Posterior vena cava (tissue), 2 donors: ENCODE data around the gene FAM163B. TPM values are rescaled to one million over a fixed set of nuclear protein-coding genes. Genes with fewer than 3 reads are reported as not detected.
"Not testable (repeated sequence)": the region's sequence is repeated elsewhere in the genome, so short reads cannot be mapped to it uniquely, and the experiment has no call there.

Experiments used
- DNase-seq: peaks from one replicate; pipeline ENCODE4 v3.0.0-alpha.2; 2020; ENCODE audit warnings: low spot score
- intact Hi-C, 2 donors: fragments of 100-400 bp; cut with DNase I; formaldehyde crosslinking; loops; one replicate each; pipeline versions ENCODE4 v1.14.1 to v1.14.2; 2022 to 2023
- total RNA-seq, 2 donors: library from RNA; stranded (reverse); fragmentation: NEBNext Ultra II Directional; extraction: Animal tissue kit (Norgen Biotek cat#: 25700); gene quantifications; one replicate each; pipeline ENCODE4 v1.2.1, GENCODE V29; 2021
- donor health status: DM: yes; HTN: yes; CAD: no.
- donor health status: DM: yes; HTN: yes; CAD: no.

Gene FAM163B
- total RNA-seq, 2 donors from 2014 or later: not detected

DNA sequence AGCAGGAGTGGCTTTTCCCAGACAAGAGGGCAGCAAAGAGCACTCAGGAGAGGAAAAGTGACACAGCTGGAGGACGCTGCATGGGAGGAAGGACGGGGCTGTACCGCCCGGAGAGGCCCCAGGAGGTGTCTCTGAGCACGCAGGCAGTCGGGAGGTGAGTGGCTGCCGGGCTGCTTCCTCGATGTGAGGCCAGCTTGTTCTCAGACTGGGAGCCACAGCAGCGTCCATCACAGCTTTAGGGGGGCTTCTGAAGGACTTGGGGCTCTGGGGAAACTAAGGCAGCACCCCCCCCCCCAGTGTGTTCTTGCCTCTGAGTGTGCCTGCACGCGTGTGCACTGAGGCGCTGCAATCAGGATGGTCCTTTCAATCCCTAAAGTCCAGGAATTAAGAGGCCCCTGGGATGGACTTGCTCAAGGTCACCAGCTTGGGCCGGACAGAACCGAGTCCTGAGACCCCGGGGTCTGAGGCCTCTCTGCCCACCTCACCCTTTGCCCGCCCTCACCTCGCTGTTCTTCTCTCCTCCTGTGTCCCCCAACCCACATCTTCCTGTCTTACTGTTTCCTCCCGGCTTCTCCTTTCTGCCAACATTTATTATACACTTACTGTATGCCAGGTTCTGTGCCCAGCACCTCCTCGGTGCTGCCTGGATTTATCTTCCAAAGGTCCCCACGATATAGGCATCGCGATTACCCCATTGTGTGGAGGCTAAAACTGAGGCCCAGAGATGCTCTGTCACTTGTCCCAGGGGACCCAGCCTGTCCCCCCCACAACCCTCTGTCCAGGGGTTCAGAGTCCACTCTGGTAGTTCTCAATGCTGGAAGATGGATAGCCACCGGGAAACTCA, 32.9 kb downstream of the FAM163B start:
- intact Hi-C loops: loop anchor here in 1 of 2 donors (1.0 kb wide), 1 partner anchor 47 kb away; no protein-coding TSS in a partner anchor

DNA sequence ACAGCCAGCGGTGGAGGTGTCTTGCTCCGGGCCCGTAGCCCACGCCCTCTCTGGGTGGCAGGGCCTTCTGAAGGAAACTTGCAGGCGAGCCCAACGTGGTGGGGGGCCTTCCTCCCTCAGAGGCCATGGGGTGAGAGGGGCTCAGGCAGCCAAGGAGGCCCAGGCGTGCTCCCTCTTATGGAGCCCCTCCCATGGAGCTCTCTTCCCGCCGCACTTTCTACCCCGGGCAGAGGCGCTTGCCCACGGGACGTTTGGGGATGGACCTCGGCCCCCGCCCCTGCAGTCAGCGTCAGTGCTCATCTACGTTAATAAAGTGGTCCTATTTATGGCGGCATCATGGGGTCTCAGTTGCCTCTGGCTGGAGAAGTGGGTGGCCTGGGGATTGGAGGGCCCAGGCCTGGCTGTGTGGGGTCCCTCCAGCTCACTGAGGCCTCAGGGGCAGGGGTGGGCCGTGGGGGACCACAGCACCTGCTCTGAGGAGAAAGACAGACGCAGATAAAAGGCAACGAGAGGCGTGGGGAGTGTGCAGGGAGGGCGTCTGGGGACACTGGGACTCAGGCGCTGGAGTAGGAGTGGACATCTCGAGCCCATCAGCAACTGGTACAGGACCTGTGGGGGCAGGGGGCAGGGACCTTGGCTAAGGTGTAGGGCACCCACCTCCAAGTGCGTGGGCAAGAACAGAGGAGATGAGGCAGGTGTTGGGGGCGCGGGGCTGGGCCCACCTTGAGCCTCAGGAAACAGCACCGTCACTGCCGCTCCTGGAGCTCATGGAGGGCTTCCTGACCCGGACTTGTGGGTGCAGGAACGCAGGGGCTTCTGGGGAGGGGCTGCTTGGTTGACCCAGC, 33.8 kb downstream of the FAM163B start:
- intact Hi-C loops: loop anchor here in 1 of 2 donors (1.0 kb wide), 1 partner anchor 46 kb away; no protein-coding TSS in a partner anchor
- DNase-seq: no peak

More for the DNA sequence above, 32.9 kb downstream of the FAM163B start:
- DNase-seq: no peak

DNA sequence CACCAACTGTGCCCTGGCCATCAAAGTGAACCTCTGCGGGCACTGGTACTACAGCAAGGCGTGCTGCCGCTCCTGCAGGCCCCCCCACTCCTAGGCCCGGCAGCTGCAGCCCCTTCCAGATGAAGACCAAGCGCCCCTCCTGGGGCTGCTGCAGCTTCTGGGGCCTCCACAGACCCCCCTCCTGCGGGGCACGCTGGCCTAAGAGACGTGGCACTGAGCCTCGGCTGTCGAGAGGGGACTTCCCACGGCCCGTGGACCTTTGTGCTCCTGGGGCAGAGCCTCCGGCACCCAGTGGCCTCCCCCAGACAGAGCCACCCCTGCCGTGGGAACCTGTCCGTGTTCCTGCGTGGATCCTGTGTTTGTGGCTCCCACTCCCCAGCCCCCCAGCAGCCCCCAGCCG, 34.4 kb downstream of the FAM163B start:
- DNase-seq: no peak
- intact Hi-C loops: no loop called here

DNA sequence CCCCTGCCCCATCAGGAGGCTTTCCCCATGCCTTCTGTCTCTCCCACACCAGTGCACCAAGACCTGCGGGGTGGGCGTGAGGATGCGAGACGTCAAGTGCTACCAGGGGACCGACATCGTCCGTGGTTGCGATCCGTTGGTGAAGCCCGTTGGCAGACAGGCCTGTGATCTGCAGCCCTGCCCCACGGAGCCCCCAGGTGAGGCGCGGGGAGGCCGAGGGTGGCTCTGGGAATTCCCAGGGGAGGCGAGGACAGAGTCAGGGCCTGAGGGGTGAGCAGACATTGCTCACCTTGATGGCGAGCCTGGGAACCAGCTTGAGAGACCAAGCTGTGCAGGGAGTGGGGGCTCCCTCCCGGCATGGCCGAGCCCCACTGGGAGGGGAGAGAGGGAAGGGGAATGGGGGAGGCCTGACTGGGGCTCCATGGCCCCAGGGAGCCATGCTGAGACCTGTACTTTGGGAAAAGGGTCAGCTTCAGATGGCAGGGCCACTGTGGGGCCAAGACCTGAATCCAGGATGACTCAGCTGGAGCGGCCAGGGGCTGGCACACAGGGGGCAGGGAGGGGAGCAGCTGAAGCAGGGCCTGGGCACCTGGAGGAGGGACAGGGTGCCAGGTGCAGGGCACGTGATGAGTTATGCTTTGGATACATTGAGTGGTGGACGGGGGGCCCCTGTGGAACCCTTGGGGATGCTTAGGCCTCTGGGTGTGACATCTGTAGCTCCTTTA, 35.2 kb downstream of the FAM163B start:
- DNase-seq: no peak
- intact Hi-C loops: no loop called here

DNA sequence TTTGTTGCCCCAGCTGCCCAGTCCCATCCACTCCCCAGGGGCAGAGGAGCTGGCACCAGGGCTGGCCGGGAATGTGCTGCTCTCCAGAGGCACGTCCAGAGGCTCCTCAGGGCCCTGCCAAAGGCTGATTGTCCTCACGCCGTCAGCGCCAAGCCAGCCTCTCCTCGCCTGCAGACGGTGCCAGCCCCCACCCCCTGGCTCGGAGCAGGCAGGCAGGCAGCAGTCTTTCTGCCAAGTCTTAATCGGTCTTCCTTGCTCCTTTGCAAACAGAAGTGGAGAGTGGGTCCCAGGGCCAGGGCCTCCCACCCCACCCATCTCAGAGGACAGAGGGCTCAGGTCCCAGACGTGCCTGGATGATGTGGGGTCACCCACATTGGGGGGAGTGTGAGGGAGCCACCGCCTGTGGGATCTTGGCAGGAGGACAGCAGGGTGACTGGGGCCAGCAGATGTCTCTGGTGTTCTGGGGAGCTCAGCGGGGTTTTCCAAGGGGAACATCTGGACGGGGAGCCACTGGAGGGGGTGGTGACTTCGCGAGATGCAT, 36.3 kb downstream of the FAM163B start:
- intact Hi-C loops: no loop called here
- DNase-seq: no peak

DNA sequence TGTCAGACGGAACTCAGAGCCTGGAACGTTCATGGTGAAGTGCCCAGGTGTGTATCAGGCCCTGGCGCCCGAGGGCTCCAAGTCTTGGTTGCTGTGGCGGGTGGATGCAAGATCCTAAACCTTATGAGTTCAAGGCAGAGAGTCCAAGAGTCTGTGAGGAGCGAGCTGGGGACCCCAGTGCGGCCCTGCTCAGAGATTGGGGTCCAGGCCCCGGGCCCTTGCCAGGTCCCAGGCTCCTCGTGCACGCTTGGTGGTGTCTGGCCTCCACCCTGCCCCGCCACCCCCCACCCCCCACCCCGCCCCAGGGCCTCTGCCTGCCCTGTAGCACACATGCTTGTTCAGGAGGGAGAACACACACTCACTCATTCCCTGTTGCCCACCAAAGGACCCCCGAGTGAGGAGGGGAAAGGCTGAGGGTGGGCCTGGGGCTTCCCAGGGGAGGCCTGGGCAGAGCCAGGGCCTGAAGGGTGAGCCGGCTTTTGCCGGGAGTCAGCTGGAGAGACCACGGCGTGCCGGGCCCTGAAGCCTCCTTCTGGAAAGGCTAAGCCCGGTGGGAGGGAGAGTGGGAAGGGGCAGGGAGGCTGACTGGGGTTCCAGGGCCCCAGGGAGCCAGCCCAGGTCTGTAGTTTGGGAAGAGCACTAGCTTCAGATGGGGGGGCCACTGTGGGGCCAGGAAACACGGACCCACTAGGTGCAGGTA, 37.1 kb downstream of the FAM163B start:
- no peak for DNase-seq
- intact Hi-C loops: no loop called here

DNA sequence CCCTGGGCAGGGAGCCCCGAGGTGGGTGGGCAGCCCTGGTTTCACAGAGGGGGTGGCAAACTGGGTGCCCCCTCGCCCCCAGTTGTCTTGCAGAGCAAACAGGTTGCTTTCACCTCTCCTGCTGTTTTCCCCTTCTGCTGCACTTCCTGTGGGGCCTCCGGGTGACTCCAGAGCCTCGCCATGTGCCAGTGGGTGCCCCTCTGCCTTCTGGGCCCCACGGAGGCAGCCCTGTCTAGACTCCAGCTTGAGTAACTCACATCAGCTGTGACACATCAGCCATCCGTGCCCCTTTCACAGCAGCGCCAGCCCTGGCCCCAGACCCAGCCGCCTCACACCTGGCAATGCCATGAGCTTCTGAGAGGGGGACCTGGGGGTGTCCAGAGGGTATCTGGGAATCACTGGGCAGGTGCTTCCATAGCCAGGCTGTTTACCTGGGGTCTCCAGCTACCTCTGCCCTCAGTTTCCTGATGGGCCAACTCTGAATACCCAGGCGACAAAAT, 37.7 kb downstream of the FAM163B start:
- intact Hi-C loops: no loop called here
- DNase-seq: no peak

DNA sequence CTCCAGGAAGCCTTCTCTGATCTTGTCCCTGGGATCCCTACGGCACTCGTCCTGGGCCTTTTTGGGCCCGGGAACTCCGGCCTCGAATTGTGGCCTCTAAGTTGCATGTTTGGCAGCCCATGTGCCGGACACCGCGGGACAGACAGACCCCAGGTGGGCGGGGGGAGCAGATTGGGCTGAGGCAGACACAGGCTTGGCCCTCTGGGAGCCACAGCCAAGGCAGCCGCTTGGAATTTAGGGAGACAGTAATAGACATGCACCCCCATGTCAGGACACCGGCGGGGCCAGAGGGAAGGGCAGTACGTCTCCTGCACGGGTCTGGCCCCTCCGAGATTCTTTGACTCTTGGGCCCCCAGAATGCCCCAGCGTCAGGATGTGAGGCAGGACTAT, 38.5 kb downstream of the FAM163B start:
- no peak for DNase-seq
- intact Hi-C loops: no loop called here

DNA sequence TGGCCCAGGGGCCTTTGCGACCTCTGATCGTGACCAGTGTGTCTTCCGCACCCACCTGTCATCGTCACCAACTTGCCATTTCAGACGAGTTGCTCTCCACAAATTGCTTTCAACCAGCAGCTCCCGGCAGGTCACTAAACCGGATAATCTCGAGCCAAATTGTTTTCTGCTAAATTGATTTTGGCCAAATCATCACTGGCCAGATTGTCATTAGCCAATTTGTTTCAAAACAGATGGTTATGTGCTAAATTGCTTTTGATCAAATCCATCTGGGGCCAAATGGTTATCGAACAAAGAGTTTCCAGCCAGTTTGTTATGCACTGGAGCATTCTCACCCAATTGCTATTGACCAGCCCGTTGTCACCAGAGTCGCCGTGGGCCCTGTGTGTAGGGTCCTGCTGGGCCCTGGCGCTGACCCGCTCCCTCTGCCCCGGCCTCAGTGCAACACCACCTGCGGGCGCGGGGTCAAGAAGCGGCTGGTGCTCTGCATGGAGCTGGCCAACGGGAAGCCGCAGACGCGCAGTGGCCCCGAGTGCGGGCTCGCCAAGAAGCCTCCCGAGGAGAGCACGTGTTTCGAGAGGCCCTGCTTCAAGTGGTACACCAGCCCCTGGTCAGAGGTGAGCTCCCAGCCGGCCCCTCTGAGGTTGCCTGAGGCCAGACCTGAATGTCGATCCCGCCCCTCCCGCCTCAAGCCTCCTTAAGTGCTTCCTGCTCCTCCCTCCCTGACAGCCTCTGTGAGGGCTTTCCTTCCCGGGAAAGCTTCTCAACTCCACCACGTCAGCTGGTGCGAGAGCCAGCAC, 39.1 kb downstream of the FAM163B start:
- DNase-seq: no peak
- intact Hi-C loops: no loop called here

DNA sequence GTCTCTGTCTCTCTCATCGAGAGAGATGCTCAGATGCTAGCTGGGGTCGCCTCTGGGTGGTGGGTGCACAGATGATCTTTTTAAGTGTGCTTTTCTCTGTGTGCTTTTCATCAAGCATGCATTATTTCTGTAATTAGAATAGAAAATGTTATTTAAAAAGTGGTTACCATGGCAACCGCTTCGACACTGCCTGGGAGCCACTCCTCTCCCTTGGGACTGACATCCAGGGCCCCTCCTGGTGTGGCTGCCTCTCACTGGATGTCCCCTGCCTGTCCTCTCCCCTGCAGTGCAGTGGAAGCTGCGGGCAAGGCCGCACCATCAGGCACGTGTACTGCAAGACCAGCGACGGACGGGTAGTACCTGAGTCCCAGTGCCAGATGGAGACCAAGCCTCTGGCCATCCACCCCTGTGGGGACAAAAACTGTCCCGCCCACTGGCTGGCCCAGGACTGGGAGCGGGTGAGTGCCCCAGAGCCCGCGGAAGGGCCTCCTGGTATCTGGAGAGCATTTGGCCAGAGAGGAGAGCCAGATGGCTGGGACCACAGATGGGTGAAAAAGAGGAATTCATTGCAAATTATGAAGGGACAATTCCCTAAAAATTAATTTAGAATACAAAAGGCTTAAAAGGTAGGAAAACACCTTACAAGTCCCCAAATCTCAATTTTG, 39.9 kb downstream of the FAM163B start:
- intact Hi-C loops: no loop called here
- DNase-seq: no peak

DNA sequence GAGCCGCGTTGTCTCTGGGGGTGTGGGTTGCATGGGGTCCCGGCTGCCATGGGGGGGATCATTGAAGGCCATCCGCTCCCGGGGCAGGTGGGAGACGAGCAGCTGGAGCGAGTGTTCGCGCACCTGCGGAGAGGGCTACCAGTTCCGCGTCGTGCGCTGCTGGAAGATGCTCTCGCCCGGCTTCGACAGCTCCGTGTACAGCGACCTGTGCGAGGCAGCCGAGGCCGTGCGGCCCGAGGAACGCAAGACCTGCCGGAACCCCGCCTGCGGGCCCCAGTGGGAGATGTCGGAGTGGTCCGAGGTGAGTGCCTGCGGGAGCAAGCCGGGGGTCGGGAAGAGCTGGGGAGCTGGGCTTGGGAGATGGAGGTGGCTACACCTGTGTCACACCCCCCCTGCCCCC, 41.0 kb downstream of the FAM163B start:
- DNase-seq: no peak
- intact Hi-C loops: no loop called here

DNA sequence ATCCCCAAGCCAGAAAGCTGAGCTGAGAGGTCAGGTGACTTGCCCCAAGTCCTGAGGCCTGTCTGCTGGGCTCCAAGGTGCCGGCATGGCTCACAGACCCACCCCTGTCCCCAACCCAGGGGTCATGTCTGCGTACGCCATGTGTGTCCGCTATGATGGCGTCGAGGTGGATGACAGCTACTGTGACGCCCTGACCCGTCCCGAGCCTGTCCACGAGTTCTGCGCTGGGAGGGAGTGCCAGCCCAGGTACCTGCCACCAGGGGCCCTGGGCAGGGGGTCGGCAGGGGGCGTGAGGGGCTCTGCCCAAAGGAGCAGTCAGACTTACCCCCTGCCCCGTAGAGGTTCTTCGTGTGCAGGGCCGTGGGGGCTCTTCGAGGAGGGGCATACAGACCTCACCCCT, 42.4 kb downstream of the FAM163B start:
- no peak for DNase-seq
- intact Hi-C loops: no loop called here

DNA sequence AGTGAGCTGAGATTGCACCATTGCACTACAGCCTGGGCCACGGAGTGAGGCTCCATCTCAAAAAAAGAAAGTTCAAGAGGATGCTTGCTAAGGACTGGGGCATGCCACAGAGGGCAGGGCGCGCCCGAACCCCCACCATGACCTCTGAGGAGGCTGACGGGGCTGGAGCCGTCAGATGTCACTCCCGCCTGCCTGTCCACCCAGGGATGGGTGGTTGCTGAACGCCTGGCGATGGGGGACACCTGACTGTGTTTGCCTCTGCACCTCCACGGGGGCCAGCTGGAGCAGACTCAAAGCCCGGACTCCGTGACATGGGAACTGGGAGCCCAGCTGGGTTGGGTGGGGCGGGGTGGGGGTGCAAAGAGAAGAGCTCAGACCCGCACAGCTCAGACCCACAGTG, 42.8 kb downstream of the FAM163B start:
- no peak for DNase-seq
- intact Hi-C loops: no loop called here

DNA sequence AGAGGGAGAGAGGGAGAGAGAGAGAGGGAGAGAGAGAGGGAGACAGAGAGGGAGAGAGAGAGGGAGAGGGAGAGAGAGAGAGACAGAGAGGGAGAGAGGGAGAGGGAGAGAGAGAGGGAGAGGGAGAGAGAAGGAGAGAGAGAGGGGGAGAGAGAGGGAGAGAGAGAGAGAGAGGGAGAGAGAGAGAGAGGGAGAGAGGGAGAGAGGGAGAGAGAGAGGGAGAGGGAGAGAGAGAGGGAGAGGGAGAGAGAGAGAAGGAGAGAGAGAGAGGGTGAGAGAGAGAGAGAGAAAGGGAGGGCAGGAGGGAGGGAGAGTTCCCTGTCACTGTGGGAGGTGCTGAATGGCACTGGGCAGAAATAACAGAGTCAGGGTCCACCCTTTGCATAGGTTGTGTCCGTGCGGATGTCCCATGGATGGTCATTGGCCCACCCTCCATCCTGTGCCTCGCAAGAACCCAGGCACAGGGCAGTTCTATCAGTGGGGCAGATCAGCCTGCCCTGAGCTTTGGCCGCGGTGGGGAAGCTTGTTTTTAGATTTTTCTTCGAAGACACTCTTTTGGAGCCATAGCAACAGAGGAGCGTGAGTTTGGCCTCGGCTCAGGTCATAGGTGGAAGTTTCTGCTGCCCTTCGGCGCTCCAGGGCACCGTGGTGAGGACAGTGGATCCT, 44.6 kb downstream of the FAM163B start:
- no peak for DNase-seq
- intact Hi-C loops: no loop called here

DNA sequence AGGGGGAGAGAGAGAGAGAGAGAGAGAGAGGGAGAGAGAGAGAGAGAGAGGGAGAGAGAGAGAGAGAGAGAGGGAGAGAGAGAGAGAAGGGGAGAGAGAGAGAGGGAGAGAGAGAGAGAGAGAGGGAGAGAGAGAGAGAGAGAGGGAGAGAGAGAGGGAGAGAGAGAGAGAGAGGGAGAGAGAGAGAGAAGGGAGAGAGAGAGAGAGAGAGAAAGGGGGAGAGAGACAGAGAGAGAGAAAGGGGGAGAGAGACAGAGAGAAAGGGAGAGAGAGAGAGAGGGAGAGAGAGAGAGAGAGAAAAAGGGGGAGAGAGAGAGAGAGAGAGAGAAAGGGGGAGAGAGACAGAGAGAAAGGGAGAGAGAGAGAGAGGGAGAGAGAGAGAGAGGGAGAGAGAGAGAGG, 45.4 kb downstream of the FAM163B start:
- intact Hi-C loops, DNase-seq: not testable (repeated sequence)

DNA sequence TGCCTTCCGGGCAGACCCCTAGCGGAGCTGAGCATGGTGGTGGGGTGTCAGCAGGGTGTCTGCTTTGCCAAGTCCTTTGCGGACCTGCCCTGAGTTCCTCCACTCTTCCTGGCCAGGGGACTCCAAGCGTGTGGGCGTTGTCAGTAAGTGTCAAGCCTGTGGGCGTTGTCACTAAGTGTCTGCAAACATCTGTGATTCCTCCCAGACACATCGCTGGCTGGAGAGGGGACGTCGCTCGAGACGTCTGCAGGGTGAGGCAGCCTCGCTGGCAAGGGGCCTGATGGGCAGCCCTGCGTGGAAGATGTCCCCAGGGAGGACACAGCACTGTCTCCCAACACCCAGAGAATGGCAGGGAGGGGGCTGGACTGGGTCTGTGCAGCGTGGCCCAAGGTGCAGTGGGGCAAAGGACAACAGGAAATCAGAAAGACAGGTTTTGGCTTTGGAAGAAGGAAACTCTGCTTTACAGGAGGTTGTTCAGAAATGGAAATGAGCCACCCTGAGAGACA, 45.8 kb downstream of the FAM163B start:
- intact Hi-C loops: no loop called here
- DNase-seq: peak; percentile 89
